Right atrium auricular region (tissue), 2 donors: ENCODE results near the gene GNRH2. TPM values are rescaled to one million over a fixed set of nuclear protein-coding genes. Genes with fewer than 3 reads are reported as not detected.
"Not testable (repeated sequence)": the region's sequence is repeated elsewhere in the genome, so short reads cannot be mapped to it uniquely, and the experiment has no call there.

ENCODE experiments used
- DNase-seq: peaks from one replicate; pipeline ENCODE4 v3.0.0-alpha.2; 2019; ENCODE audit warnings: low spot score
- H3K27ac ChIP-seq, 2 donors: fragments of 200-600 bp; sonication (generic); 1 replicate in 1 of 2; 2 replicates in 1 of 2; pipeline ENCODE4 v1.5.1; 2016 to 2019
- H3K27me3 ChIP-seq, 2 donors: fragments of 200-600 bp; sonication (generic); one replicate each; pipeline versions ENCODE4 v1.5.1 to v1.6.0; 2017 to 2019
- H3K36me3 ChIP-seq: fragments of 200-600 bp; sonication (generic); one replicate; pipeline ENCODE4 v1.5.1; 2016
- H3K4me1 ChIP-seq, 2 donors: fragments of 200-600 bp; sonication (generic); one replicate each; pipeline versions ENCODE4 v1.5.1 to v1.6.0; 2017 to 2019
- H3K4me3 ChIP-seq, 2 donors: fragments of 200-600 bp; sonication (generic); 1 replicate in 1 of 2; 2 replicates in 1 of 2; pipeline ENCODE4 v1.5.1; 2017 to 2019; ENCODE audit warnings: mild to moderate bottlenecking in 1 of 2, moderate library complexity in 1 of 2
- H3K9me3 ChIP-seq, 2 donors: fragments of 200-600 bp; sonication (generic); one replicate each; pipeline ENCODE4 v1.5.1; 2019
- total RNA-seq, 2 donors: library from RNA; depleted of rRNA; stranded (reverse); fragments of >200 nt; gene quantifications; one replicate each; pipeline ENCODE4 v1.1.0, GENCODE V29; 2016
- TF ChIP-seq, protein P1 (sequence below), 2 donors: fragments of 200-600 bp; sonication (generic); IDR thresholded peaks; one replicate each; pipeline ENCODE4 v1.5.1; 2019; ENCODE audit warnings: antibody characterized with exemption in 2 of 2

The GNRH2 gene
- total RNA-seq, 2 donors from 2014 or later = not detected

DNA sequence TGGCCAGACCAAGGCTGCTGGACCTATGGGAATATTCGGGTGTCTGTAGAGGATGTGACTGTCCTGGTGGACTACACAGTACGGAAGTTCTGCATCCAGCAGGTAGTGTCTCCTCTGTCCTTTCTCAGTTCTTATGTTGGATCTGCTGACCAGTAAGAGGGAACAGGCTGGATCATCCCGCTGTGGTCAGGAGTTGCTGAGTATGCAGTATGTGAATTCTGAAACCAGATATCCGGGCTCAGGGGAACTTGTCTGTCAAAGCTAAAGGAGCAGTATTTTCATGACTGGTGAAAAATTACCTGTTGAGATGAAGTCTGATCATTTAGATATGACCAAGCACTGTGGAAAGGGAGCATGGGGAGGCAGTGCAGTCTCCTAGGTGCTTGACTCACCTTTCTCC, 22.1 kb upstream of the GNRH2 start:
- H3K9me3 ChIP-seq = no peaks in the 10 kb centered on the region
- H3K4me1 ChIP-seq = no peaks in the 10 kb centered on the region
- no peak for DNase-seq
- peaks cover 50% of the 10 kb centered on the region for H3K36me3 ChIP-seq
- H3K4me3 ChIP-seq = no peak overlapping the region
- no peaks in the 10 kb centered on the region for H3K27me3 ChIP-seq
- TF ChIP-seq, protein P1, sequence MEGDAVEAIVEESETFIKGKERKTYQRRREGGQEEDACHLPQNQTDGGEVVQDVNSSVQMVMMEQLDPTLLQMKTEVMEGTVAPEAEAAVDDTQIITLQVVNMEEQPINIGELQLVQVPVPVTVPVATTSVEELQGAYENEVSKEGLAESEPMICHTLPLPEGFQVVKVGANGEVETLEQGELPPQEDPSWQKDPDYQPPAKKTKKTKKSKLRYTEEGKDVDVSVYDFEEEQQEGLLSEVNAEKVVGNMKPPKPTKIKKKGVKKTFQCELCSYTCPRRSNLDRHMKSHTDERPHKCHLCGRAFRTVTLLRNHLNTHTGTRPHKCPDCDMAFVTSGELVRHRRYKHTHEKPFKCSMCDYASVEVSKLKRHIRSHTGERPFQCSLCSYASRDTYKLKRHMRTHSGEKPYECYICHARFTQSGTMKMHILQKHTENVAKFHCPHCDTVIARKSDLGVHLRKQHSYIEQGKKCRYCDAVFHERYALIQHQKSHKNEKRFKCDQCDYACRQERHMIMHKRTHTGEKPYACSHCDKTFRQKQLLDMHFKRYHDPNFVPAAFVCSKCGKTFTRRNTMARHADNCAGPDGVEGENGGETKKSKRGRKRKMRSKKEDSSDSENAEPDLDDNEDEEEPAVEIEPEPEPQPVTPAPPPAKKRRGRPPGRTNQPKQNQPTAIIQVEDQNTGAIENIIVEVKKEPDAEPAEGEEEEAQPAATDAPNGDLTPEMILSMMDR (IDR thresholded peaks at IDR 0.05) = no peak
- H3K27ac ChIP-seq = no peak overlapping the region

DNA sequence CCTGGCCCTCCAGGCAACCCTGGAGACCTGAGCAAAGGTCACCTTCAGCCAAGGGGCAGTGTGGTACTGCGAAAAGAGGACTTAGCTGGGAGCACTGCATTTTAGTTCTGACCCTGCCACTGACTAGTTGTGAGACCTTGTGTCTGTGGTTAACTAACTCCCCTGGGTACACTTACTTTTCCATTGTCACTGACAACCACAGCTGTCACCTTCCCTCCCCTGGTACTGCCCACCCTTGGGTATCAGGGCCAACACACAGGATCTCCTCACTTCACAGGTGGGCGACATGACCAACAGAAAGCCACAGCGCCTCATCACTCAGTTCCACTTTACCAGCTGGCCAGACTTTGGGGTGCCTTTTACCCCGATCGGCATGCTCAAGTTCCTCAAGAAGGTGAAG, 21.6 kb upstream of the GNRH2 start:
- TF ChIP-seq, protein P1 (IDR thresholded peaks at IDR 0.05) = no peak
- DNase-seq = no peak
- Histone ChIP-seq H3K9me3 (no peaks in the 10 kb centered on the region), H3K4me1 (no peaks in the 10 kb centered on the region), H3K27ac (no peak overlapping the region), H3K4me3 (no peak overlapping the region), H3K27me3 (no peaks in the 10 kb centered on the region), H3K36me3 (peaks cover 53% of the 10 kb centered on the region)

DNA sequence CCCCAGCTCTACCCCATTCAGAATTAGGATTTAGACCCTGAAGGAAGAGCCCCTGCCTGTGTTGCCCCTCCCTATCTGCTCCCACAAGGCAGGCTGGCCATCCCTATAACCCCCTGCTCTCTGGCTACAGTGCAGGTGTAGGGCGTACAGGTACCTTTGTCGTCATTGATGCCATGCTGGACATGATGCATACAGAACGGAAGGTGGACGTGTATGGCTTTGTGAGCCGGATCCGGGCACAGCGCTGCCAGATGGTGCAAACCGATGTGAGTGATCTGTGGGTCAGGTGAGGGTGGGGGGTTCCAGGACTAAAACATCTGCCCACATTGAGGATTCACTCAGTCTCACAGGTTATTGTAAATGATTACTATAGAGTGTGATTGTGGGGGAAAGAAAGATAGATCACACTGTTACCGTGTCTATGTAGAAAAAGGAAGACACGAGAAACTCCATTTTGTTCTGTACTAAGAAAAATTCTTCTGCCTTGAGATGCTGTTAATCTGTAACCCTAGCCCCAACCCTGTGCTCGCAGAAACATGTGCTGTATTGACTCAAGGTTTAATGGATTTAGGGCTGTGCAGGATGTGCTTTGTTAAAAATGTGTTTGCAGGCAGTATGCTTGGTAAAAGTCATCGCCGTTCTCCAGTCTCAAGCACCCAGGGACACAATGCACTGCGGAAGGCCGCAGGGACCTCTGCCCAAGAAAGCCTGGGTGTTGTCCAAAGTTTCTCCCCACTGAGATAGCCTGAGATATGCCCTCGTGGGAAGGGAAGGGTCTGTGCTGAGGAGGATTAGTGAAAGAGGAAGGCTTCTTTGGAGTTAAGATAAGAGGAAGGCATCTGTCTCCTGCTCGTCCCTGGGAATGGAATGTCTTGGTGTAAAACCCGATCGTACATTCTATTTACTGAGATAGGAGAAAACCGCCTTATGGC, 20.6 kb upstream of the GNRH2 start:
- H3K27ac ChIP-seq, H3K9me3 ChIP-seq, DNase-seq, H3K4me1 ChIP-seq, H3K27me3 ChIP-seq, H3K4me3 ChIP-seq: not testable (repeated sequence)
- H3K36me3 ChIP-seq = peaks cover 58% of the 10 kb centered on the region

DNA sequence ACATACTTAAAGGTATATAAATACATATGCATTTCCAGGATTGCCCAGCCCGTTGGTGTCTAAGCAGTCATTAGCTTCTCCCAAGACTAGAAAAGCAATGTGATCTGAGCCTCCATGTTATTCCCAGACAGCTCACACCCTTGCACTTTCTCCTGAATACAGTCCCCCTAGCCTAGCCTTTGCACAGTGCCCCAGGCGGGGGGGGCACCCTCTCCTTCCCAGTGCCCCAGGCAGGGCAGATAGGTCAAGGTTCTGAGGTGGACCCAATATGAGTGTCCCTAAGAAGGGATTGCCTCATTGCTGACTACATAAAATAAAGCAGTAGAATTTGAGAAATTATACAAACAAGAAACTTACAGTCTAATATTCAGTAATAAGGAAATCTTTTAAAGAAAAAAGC, 15.4 kb upstream of the GNRH2 start:
- TF ChIP-seq, protein P1 (IDR thresholded peaks at IDR 0.05) = no peak
- no peak for DNase-seq
- H3K36me3 ChIP-seq = peaks cover 52% of the 10 kb centered on the region

GRCh38 chr20:3031524-3032147, 11.8 kb upstream of the GNRH2 start:
- no peak overlapping the region for H3K4me3 ChIP-seq
- H3K36me3 ChIP-seq = peaks cover 43% of the 10 kb centered on the region
- no peak for DNase-seq
- no peaks in the 10 kb centered on the region for H3K4me1 ChIP-seq
- TF ChIP-seq, protein P1 (IDR thresholded peaks at IDR 0.05) = no peak
- H3K9me3 ChIP-seq = no peaks in the 10 kb centered on the region
- H3K27ac ChIP-seq = no peak overlapping the region
- H3K27me3 ChIP-seq = no peaks in the 10 kb centered on the region

More for the DNA sequence above, 15.4 kb upstream of the GNRH2 start:
- Histone ChIP-seq H3K27me3 (no peaks in the 10 kb centered on the region), H3K4me3 (no peak overlapping the region), H3K9me3 (no peaks in the 10 kb centered on the region), H3K27ac (no peak overlapping the region), H3K4me1 (no peaks in the 10 kb centered on the region)

GRCh38 chr20:3032624-3033023, 10.8 kb upstream of the GNRH2 start:
- Histone ChIP-seq H3K4me1 (no peaks in the 10 kb centered on the region), H3K27ac (no peak overlapping the region), H3K4me3 (no peak overlapping the region), H3K27me3 (no peaks in the 10 kb centered on the region), H3K9me3 (no peaks in the 10 kb centered on the region), H3K36me3 (peaks cover 43% of the 10 kb centered on the region)
- peak; percentile 68 for DNase-seq
- TF ChIP-seq, protein P1 (IDR thresholded peaks at IDR 0.05) = no peak
